GM18951 (cell line): ENCODE data around the gene ACSS2.

Experiments used
- POLR2A ChIP-seq: IDR thresholded peaks from 4 replicates; pipeline ENCODE4 v1.6.1; 2011; ENCODE audit warnings: mild to moderate bottlenecking; ENCODE audit not compliant: insufficient read length, insufficient read depth; ENCODE audit errors: extremely low read depth
- in situ Hi-C: fragments of 300-500 bp; cut with MboI; formaldehyde crosslinking; loops from one replicate; pipeline ENCODE4 v1.12.0; 2022; ENCODE audit warnings: low sequenced_read_pairs, mixed read lengths, inconsistent platforms; ENCODE audit not compliant: unreplicated experiment

Gene ACSS2

GRCh38 chr20:34931771-34932170 lies 55.4 kb downstream of the ACSS2 start:
- no peak for TF ChIP-seq POLR2A
- in situ Hi-C loops, result no loop called here

GRCh38 chr20:34938466-34939163 lies 62.2 kb downstream of the ACSS2 start:
- in situ Hi-C loops, result no loop called here
- no peak for TF ChIP-seq POLR2A

GRCh38 chr20:34940081-34940481 lies 63.7 kb downstream of the ACSS2 start:
- in situ Hi-C loops, result no loop called here
- no peak for TF ChIP-seq POLR2A

GRCh38 chr20:34941226-34941625 lies 64.8 kb downstream of the ACSS2 start:
- in situ Hi-C loops, result no loop called here

GRCh38 chr20:34942301-34942700 lies 65.9 kb downstream of the ACSS2 start:
- no peak for TF ChIP-seq POLR2A
- in situ Hi-C loops, result no loop called here

More at GRCh38 chr20:34941226-34941625, 64.8 kb downstream of the ACSS2 start:
- TF ChIP-seq POLR2A, result no peak

GRCh38 chr20:34943808-34944567 lies 67.6 kb downstream of the ACSS2 start:
- TF ChIP-seq POLR2A, result no peak
- in situ Hi-C loops, result no loop called here

GRCh38 chr20:34945315-34946077 lies 69.1 kb downstream of the ACSS2 start:
- in situ Hi-C loops, result no loop called here

GRCh38 chr20:34946661-34947060 lies 70.2 kb downstream of the ACSS2 start:
- in situ Hi-C loops, result no loop called here

More at GRCh38 chr20:34945315-34946077, 69.1 kb downstream of the ACSS2 start:
- no peak for TF ChIP-seq POLR2A

GRCh38 chr20:34947336-34947735 lies 70.9 kb downstream of the ACSS2 start:
- TF ChIP-seq POLR2A, result no peak
- in situ Hi-C loops, result no loop called here

More at GRCh38 chr20:34946661-34947060, 70.2 kb downstream of the ACSS2 start:
- no peak for TF ChIP-seq POLR2A

GRCh38 chr20:34948030-34948429 lies 71.6 kb downstream of the ACSS2 start:
- TF ChIP-seq POLR2A, result no peak
- in situ Hi-C loops, result no loop called here

GRCh38 chr20:34949120-34949519 lies 72.7 kb downstream of the ACSS2 start:
- in situ Hi-C loops, result no loop called here
- no peak for TF ChIP-seq POLR2A

- no peak for TF ChIP-seq POLR2A
- in situ Hi-C loops, result no loop called here
Observed at GRCh38 chr20:34951252-34951651, 74.8 kb downstream of the ACSS2 start.

GRCh38 chr20:34951652-34952051 lies 75.2 kb downstream of the ACSS2 start:
- TF ChIP-seq POLR2A, result no peak
- in situ Hi-C loops, result no loop called here
